Activated CD8-positive, alpha-beta memory T cell treated with anti-CD3 and anti-CD28 coated beads, Interleukin-2, amount 50 U/mL, for 1 hour (primary cell): ENCODE results near the gene SARS2.
"Not testable (repeated sequence)": the region's sequence is repeated elsewhere in the genome, so short reads cannot be mapped to it uniquely, and the experiment has no call there.

Source experiments
- DNase-seq: peaks from one replicate; pipeline ENCODE4 v3.0.0-alpha.2; 2020; ENCODE audit errors: extremely low read depth

The SARS2 gene, protein sequence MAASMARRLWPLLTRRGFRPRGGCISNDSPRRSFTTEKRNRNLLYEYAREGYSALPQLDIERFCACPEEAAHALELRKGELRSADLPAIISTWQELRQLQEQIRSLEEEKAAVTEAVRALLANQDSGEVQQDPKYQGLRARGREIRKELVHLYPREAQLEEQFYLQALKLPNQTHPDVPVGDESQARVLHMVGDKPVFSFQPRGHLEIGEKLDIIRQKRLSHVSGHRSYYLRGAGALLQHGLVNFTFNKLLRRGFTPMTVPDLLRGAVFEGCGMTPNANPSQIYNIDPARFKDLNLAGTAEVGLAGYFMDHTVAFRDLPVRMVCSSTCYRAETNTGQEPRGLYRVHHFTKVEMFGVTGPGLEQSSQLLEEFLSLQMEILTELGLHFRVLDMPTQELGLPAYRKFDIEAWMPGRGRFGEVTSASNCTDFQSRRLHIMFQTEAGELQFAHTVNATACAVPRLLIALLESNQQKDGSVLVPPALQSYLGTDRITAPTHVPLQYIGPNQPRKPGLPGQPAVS

DNA sequence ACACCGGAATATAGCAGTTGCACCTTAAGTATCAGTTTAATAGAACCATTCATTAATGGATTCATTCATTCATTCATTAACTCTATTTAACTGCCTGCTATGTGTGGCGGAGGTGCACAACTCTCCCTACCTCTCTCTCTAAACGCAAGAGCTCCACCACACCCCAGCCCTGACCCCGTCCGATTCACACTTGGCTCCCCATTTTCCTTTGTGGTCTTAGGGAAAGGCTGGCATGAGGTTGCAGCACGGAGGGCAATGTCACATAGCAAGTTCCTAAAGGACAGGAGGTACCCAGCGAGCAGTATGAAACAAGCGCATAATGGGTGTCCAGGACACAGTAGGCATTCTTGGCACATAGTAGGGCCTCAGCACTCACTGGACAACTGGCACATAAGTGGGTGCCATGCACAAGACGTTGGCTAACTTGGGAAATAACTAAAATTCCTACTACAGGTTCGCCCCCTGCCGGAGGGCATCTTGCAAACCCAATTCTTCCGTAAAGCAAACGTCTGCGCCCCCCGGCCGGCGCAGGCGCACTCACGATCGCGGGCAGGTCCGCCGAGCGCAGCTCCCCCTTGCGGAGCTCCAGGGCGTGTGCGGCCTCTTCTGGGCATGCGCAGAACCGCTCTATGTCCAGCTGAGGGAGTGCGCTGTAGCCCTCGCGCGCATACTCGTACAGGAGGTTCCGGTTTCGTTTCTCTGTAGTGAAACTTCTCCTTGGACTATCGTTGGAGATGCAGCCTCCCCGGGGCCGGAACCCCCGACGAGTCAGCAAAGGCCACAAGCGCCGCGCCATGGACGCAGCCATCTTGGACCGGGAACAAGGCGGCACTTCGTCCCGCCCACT lies at the start of gene SARS2:
Gene SARS2 (minus strand): TSS at position 835 of the 847 bp plus-strand sequence. CDS start 27 bp downstream, at position 808.
- peak; percentile 77 for DNase-seq

DNA sequence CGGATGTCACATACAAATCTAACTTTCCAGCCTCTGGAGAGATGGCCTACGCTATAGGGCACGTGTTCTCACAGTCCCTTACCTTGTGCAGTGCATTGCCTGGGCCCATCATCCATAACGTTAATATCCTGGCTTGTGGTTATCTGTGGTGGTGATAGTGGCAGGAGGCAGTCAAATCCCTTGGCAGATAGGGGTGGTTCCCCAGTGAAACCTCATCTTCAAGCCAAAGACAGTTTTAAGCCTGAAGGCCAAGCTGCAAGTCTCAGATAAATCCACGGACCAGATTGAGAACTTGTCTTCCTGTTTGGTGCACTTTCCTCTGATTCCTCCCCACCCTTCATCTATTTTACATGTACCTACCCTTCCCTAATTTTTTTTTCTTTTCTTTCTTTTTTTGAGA lies 49.2 kb upstream of the SARS2 start:
- DNase-seq = no peak

DNA sequence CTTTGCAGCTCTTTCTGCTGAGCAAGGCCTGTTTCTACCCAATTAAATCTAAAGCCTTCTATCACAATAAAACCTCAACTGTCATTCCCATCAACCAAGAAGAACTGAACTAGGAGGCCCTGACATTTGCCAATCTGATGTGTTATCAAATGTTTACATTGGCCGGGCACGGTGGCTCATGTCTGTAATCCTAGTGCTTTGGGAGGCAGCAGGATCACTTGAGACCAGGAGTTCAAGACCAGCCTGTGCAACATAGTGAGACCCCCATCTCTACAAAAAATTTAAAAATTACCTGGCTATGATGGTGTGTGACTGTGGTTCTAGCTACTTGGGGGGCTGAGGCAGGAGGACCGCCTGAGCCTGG lies 47.7 kb upstream of the SARS2 start:
- no peak for DNase-seq

DNA sequence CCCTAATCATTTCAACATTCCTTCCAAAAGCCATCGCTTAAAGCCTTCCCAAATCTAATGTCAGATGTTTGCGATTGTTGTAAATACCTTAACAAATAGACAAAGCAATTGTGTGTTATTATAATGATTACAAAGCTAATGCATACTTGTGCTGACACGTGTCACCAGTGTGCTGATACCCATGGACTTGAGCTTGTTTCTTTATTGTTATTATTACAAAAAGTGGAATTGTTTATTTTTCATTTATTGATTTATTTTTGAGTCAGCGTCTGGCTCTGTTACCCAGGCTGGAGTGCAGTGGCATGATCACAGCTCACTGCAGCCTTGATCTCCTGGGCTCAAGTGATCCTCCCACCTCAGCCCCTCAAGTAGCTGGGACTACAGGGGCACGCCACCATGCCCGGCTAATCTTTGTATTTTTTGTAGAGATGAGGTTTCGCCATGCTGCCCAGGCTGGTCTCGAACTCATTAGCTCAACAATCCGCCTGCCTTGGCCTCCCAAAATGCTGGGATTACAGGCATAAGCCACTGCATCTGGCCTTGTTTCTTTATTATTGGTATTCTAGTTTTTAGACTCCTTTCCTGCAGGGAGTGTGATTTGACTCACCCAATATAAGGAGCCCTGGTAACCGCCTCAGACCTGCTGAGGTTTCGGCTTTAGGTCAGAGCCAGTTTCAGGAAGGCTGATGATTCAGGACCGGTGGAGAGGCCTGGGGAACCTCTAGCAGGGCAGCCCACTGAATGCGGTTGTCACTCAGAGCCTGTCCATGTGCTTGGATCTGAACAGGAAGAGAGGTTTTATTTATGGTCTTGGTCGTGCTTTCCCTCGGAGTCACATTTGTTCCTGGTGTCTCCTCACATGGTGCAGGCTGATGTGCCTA lies 47.1 kb upstream of the SARS2 start:
- no peak for DNase-seq

DNA sequence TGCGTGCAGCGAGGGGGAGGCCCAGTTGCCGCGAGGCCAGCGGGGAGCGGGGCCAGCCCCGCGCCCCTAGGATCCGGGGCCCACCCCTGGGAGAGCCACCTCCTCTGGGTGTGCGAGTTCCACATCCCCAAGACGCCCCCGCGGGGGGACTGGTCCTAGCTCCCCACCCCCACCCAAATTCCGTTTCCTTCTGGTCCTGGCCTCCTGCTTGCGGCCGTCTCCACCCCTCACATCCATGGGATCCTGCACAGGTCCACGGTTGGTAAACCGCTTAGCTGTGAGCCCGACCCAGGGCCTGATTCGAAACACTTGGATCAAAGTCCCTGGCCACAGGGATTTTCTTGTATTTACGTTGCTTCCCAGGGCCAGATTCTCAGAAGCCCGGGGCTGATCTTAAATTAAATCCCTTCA lies 45.3 kb upstream of the SARS2 start:
- DNase-seq = no peak

DNA sequence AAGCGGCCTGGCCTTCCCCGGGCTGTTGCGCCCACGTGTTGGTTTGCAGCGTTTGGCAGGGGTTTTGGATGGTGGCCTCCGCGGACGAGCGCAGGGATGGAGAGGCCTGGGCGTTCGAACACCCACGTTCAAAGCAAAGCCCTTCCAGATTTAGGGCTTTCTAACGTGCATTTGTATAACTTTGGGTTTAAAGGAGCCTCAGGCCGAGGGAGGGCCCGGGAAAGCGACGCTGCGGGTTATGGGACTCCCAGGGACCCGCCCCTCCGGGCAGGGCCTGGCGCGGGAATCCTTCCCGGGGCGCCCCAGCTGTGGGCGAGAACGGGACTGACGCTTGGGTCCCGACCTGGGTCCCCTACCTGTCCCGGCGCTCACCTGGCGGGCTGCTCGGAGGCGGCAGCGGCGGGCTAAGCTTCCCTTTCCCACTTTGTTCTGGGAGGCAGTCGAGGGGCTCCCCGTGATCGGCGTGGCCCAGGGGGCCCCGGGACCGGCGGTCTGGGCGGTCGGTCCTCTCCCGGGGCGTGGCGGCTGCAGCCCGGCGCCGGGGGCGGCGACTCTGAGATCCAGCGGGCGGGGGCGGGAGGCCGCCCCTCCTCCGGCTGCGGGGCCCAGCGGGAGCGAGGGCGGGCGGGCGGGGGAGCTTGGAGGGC lies 44.8 kb upstream of the SARS2 start, which contains the start of gene FBXO17:
Gene FBXO17 (minus strand): TSS at position 529 of the 647 bp plus-strand sequence. CDS start 25,423 bp downstream, outside the sequence.
- DNase-seq = no peak

DNA sequence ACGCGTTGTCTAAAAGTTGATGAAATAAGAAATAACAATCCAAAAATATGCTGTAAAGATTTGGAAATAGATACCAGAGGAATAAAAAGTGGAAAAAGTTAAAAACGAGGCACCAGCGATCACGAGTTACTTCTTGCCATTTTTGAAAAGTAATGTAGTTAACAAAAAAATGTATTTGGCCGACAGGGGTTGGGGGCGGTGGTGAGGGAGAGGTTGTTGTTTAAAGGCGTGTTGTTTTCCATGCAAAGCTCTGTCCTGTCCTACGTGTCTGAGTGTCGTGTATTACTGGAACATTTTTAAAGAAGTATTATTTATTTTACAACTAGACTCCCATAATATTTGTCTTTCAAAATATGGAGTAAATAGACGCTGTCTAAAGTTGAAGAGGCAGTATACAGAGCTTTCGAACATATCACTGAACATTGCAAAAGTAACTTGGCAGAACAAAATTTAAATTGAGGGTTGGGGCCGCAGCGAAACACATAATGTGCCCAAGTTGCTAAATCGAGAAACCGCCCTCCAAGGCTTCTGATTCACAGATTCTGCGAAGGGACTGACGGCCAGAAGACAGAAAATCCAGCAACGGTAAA lies 44.2 kb upstream of the SARS2 start:
- DNase-seq = no peak

DNA sequence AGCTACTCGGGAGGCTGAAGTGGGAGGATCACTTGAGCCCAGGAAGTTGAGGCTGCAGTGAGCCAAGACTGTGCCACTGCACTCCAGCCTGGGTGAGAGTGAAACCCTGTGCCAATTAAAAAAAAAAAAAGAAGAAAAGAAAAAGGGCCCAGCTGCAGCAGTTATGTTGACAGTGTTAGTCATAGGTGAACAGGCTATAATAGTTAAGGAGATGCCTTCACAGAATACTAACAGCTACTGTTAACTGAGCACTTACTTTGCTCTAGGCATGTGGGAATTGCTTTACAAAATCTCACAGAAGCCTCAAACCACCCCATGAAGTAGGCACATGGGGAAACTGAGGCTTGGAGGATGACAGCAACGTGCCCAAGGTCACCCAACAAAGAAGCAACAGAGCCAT lies 41.1 kb upstream of the SARS2 start:
- DNase-seq = no peak

DNA sequence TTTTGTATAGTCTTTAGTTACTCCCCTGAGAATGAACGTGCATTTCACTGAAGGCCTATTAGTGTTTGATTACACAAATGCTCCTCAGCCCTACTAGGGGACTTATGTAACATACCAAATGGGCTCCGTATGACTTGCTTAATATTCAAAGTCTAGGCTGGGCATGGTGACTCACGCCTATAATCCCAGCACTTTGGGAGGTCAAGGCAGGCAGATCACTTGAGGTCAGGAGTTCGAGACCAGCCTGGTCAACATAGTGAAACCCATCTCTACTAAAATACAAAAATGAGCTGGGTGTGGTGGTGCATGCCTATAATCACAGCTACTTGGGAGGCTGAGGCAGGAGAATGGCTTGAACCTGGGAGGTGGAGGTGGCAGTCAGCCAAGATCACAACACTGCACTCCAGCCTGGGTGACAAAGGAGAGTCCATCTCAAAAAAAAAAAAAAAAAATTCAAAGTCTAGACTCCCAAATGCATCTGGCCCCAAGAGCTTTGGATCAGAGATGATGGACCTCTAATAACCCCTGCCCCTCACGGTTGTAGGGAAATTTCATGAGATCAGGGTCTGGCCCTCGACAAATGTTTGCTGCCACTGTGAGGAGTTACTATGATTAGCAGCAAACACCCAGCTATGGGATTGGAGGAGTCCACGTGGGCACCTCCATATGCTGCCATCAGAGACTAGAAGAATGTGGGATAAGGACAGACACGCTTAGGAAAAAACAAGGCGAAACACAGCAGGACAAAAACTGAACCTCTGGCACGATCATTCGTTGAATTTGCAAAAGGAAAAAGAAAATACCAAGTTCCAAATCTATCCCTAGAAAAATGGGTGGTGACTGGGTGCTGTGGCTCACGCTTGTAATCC lies 40.3 kb upstream of the SARS2 start:
- no peak for DNase-seq

DNA sequence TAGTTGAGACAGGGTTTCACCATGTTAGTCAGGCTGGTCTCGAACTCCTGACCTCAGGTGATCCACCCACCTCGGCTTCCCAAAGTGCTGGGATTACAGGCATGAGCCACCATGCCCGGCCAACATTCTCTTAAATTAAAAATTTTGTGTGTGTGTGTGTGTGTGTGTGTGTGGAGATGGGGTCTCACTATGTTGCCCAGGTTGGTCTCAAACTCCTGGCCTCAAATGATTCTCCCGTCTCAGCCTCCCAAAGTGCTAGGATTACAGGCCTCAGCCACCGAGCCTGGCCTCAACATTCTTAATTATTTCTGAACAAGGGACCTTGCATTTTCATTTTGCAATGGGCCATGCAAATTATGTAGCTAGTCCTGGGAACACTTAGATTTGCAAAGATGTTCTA lies 35.6 kb upstream of the SARS2 start:
- not testable (repeated sequence) for DNase-seq

DNA sequence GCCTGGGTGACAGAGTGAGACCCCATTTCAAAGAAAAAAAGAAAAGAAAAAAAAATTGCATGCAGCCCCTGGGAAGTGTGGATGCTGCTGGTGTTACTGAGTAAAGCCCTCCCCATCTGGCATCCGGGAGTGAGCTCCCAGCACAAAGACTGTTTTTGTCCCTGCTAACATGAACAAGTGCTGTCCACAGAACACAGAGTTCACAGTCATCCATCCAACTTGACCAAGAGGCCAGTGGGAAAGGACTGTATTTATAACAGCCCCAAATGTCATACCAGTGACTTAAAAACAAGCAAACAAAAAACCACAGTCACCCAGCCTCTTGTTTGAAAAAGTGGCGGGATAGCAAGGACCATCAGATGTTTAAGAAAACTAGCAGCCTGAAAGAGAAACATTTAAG lies 34.2 kb upstream of the SARS2 start:
- DNase-seq = no peak

DNA sequence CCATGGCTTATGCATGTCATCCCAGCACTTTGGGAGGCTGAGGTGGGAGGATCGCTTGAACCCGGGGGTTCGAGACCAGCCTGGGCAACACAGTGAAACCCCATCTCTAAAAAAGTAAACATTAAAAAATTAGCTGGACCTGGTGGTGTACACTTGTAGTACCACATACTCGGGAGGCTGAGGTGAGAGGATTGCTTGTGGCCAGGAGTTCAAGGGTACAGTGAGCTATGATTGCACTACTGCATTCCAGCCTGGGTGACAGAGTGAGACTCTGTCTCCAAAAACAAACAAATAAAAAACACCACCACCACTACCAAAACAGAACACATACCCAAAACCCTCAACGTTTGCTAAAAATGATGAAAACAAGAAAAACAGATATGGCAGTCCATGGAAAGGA lies 29.1 kb upstream of the SARS2 start:
- no peak for DNase-seq

DNA sequence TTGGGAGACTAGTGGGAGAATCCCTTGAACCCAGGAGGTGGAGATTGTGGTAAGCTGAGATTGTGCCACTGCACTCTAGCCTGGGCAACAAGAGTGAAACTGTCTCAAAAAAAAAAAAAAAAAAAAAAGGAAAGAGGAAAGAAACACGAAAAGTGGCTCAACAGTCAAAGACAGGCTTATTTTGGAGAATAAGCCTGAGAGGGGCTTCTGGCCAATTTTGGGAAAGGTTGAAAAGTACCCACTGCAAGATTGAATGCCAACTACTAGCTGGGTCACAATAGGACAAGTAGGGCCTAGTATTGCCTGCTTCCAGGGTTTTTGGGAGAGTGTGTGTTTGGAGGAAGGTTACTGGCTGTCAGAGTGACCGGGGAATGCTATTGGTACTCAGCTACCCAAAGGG lies 27.7 kb upstream of the SARS2 start:
- DNase-seq = no peak

DNA sequence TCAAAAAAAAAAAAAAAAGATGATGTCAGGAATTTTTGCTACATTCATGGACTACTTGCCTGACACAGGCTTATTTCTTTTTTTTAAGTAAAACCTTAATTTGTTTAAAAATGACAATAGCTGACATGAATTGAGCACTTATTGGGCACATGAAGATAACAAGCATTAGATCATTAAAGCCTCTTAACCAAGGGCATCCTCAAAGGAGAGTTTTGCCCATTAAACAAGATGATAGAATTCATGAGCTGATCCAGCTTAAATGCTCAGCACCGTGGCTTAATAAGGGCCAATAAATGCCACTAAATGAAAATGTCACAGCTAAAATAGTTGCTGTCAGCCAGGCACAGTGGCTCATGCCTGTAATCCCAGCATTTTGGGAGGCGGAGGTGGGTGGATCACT lies 25.7 kb upstream of the SARS2 start:
- no peak for DNase-seq

DNA sequence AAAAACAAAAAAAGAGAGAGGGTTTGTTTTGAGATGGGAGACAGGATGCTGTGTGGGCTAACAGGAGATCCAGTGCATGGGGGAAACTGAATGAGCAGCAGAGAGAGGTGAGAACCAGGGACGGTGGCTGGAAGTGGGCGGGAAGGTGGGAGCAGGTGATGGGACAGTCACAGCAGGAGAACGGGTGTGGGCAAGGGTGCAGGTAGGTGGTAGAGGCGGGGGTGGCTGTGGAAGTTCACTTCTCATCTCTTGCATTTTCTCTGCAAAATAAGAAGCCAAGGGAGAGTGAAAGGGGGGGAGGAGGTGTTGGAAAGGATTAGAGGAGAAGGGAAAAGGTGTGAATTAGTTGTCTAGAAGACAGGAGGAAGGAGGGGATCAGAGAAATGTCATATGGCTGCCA lies 23.1 kb upstream of the SARS2 start:
- no peak for DNase-seq

DNA sequence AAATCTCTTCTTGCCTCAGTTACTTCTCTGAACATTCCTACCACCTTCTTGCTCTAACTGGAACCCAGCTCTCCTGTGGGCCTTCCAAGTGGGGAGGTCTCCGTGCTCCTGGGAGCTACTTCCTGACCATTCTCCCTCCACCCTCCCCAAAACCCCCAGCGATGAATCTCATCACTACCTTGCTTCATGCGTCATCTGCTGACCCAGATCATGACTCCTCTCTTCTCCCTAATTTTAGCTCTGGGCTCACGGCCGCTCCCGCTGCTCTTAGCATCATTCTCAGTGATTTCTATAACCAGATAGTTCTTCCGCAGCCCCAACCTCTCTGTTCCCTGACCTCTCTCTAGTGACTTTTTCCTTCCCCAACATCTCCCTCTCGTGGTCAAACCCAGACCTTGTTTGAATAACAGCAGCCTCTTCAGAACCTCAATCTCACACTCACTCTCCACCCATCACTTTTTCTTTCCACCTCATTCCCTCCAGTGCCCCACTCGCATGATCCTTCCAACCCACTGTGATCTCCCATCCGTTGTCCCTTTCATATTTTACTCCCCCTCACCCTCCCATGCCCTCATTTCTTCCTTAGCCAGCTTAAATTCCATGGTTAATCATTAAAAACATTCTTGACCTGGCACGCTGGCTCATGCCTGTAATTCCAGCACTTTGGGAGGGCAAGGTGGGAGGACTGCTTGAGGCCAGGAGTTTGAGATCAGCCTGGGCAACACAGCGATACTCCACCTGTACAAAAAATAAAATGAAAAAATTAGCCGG lies 22.0 kb upstream of the SARS2 start:
- DNase-seq = no peak

DNA sequence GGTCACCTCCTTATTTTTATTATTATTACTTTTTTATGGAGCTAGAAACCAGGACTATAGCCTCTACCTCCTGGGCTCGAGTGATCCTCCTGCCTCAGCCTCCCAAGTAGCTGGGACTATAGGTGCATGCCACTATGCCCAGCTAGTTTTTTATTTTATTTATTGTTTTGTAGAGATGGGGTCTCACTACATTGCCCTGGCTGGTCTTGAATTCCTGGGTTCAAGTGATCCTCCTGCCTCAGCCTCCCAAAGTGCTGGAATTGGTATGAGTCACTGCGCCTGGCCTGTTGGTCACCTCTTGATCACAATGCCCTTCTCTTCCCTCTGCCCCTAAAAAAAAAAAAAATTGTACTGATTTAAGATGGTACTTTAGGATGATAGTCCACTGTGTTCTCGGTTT lies 20.6 kb upstream of the SARS2 start:
- DNase-seq = no peak

DNA sequence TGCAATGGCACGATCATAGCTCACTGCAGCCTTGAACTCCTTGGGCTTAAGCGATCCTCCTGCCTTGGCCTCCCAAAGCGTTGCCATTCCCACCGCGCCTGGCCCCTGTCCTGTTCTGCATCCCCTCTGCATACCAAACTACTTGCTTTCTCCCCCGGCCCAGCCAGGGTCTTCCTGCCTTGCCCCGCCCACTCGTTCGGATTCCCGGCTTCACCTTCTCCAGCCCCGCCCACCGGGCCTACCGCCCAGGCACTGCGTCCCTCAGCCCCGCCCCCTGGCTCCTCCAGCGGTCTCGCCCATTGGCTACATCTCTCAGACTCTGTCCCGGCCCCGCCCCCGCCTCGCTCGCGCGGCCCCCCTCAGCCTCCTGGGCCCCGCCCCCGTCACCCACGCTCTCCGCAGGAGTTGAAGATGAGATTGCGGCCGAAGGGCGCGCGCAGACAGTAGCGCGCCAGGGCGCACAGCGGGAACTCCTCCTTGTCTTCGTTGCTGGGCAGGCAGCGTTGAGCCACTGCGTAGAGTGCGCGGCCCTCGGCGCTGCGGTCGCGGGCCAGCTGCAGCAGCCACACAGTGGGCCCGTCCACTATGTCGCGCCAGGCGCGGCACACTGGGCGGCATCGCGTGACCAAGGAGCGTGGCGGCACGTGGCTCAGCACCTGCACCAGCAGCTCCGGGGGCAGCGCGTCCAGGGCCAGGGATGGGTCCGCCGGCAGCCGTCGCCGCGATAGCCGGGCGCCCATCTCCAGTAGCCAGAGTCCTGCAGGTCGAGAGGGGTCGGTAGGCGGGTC lies 19.2 kb upstream of the SARS2 start:
- peak; percentile 45 for DNase-seq
